ENCODE measurements around the gene DUOXA1. TPM values are rescaled to one million over a fixed set of nuclear protein-coding genes. Genes with fewer than 3 reads are reported as not detected.

The DUOXA1 gene
- total RNA-seq, result not detected in 2 replicates

GRCh38 chr15:45129651-45130129 lies at the start of gene DUOXA1, which contains the start of gene DUOX1:
DUOXA1 (minus strand) TSS chr15:45129879; CDS start chr15:45123014, 6,865 bp downstream.
DUOX1 (plus strand) TSS chr15:45129994; CDS start chr15:45131967, 1,973 bp downstream.

GRCh38 chr15:45114076-45114750 lies 15.5 kb downstream of the DUOXA1 start, which contains the start of the genes DUOX2 and DUOXA2:
DUOX2 (minus strand) TSS chr15:45114172; CDS start chr15:45113411, 761 bp downstream.
DUOXA2 (plus strand) TSS chr15:45114326; CDS start chr15:45114606, 280 bp downstream.

Other genes starting within 250 kb of the DUOXA1 start
- not detected in 2 replicates for gene TERB2, start 173.2 kb downstream of the DUOXA1 start, total RNA-seq
- gene SORD, start 106.7 kb downstream of the DUOXA1 start, total RNA-seq, result 29.0 and 42.6 TPM in 2 replicates
- not detected in 2 replicates for gene DUOX2, start 15.7 kb downstream of the DUOXA1 start, total RNA-seq
- gene DUOXA2, start 15.6 kb downstream of the DUOXA1 start, total RNA-seq, result not detected in 2 replicates
- gene DUOX1, start 115 bp upstream of the DUOXA1 start, total RNA-seq, result under 0.01 TPM in 1 of 2 replicates, not detected in the other
- gene SHF, start 58.1 kb upstream of the DUOXA1 start, total RNA-seq, result 0.73 and 0.78 TPM in 2 replicates
- gene SLC28A2, start 122.4 kb upstream of the DUOXA1 start, total RNA-seq, result not detected in 2 replicates
- gene GATM, start 248.7 kb upstream of the DUOXA1 start, total RNA-seq, result 0.73 and 0.98 TPM in 2 replicates

Data from subcutaneous preadipocyte (primary cell).